ENCODE data around the gene AXDND1. TPM values are rescaled to one million over a fixed set of nuclear protein-coding genes. Genes with fewer than 3 reads are reported as not detected.

Gene AXDND1
- polyA plus RNA-seq, 3 donors from 2014 or later = not detected

DNA sequence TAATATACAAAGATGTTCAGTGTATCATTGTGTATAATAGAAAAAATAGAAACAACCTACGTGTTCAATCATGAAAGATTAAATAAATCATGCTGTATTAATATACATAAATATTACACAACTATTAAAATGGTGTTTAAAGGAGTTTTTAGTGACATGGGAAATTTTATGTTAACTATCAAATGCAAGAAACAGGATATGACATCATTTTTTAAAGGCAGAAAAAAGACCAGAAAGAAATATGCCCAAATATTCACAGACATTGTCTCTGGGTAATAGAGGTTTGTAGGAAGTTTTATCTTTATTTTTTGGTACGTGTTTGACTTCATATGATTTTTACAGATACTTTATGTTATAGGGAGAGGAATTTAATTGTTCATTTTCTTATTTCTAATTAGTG lies 176.0 kb downstream of the AXDND1 start:
- Mint-ChIP-seq H3K4me3 (no peak overlapping the region), H3K36me3 (no peaks in the 10 kb centered on the region), H3K4me1 (no peaks in the 10 kb centered on the region), H3K27me3 (ENCODE audit: low read depth in 3 of 3) (peaks cover 0 to 1% (median 0%) of the 10 kb centered on the region in 3 donors), H3K9me3 (peaks cover 0 to 12% (median 4%) of the 10 kb centered on the region in 6 donors), H3K27ac (no peak overlapping the region)
- DNase-seq = no peak

DNA sequence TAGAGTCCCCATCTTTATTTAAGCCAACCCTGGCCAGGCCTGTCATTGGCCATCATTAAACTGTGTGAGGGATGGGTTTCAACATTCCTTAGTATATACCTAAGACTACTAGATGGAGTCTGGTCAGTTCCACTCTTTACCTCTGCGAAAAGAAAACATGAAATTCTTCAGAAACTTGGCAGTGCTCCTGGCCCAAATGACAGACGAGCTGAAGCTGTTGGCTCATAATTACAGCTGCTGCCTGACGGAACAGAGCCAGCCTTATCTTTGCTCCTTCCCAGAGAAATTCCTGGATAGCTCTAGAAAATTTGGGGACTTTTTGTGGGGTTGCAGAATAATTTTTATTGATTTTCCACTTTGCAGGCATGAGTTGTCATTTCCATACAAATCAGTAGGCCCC lies 179.6 kb downstream of the AXDND1 start:
- Mint-ChIP-seq H3K4me3 (no peak overlapping the region), H3K4me1 (no peaks in the 10 kb centered on the region), H3K27ac (no peak overlapping the region), H3K27me3 (ENCODE audit: low read depth in 3 of 3) (peaks cover 0 to 1% (median 0%) of the 10 kb centered on the region in 3 donors), H3K36me3 (no peaks in the 10 kb centered on the region), H3K9me3 (peaks cover 0 to 2% (median 0%) of the 10 kb centered on the region in 6 donors)
- DNase-seq = no peak

DNA sequence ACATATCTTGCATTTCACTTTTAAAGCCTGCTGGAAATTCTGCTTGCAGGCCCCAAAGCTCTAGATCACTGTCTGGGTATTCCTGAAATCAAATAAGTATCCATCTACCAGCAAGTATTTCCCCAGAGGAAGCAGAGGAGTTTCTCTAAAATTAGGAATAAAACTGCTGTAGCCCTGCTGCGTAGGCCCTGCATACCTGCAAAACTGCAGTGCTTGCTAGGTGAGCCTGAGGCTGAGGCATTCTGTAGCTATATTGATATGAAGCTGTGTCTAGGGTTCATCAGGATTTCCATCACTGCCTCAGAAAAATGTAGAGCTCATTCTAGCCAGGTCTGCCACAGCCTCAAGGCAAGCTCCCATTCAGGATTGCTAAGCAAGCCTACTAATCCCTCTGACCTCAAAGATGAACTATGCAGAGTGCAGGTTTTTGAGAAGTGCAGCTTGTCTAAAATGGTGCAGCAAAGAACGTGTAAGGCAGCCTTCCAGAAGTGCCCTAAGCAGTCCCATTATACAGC lies 181.3 kb downstream of the AXDND1 start:
- no peak for DNase-seq
- Mint-ChIP-seq H3K27ac (no peak overlapping the region), H3K27me3 (ENCODE audit: low read depth in 3 of 3) (peaks cover 0 to 5% (median 2%) of the 10 kb centered on the region in 3 donors), H3K4me3 (no peak overlapping the region), H3K9me3 (peaks cover 0 to 2% (median 0%) of the 10 kb centered on the region in 6 donors), H3K4me1 (no peaks in the 10 kb centered on the region), H3K36me3 (no peaks in the 10 kb centered on the region)

DNA sequence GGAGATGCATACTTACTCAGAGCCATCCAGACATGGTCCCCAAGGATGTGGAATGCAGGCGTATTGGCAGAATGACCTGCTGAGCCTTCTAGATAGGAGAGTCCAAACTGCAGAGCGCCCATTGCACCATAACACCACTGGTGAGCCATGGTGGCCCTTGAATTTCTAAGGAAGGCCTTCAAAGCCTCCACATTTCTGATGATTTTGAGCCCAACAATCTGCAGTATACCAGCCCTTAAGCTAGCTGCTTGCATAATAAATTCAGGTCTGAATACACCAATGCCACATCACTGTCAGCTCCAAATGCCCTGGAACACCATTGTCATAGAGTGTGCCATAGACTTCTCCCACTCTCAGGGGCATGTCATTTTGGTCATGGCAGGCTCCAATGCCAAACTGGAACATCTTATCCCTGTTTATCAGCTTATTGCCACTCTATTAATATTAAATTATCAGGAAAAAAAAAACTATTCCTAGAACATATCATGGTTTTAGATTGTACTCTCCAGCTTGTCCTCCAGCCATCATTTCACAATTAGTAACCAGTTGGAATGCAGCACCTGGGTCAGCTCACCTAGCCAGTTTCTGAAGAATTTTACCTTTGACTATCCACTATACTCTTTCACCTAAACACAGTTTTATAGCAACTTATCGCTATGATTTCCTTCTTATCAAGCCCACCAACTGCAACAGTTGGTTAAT lies 183.0 kb downstream of the AXDND1 start:
- no peak for DNase-seq
- H3K27me3 Mint-ChIP-seq (ENCODE audit: low read depth in 3 of 3) = peaks cover 0 to 3% (median 2%) of the 10 kb centered on the region in 3 donors
- no peaks in the 10 kb centered on the region for H3K36me3 Mint-ChIP-seq
- no peaks in the 10 kb centered on the region for H3K4me1 Mint-ChIP-seq
- no peak overlapping the region for H3K4me3 Mint-ChIP-seq
- no peak overlapping the region for H3K27ac Mint-ChIP-seq
- no peaks in the 10 kb centered on the region for H3K9me3 Mint-ChIP-seq

DNA sequence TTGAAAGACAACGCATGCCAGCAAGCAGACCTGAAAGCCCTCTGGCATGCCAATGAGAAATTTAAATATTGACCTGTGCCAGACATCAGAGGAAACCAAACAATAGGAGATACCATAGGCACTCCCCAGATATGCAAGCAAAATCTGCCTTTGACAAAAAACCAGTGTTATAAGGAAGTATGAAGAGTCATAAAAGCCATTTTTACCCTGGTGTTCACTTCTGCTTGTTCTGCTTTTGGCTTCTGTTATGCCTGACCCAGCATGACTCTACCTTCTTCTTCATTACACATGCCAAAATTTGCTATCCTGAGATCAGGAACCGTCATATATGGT lies 183.6 kb downstream of the AXDND1 start:
- no peaks in the 10 kb centered on the region for H3K9me3 Mint-ChIP-seq
- H3K27me3 Mint-ChIP-seq (ENCODE audit: low read depth in 3 of 3) = peaks cover 0 to 3% (median 2%) of the 10 kb centered on the region in 3 donors
- no peaks in the 10 kb centered on the region for H3K36me3 Mint-ChIP-seq
- DNase-seq = no peak
- H3K27ac Mint-ChIP-seq = no peak overlapping the region
- H3K4me1 Mint-ChIP-seq = no peaks in the 10 kb centered on the region
- no peak overlapping the region for H3K4me3 Mint-ChIP-seq

DNA sequence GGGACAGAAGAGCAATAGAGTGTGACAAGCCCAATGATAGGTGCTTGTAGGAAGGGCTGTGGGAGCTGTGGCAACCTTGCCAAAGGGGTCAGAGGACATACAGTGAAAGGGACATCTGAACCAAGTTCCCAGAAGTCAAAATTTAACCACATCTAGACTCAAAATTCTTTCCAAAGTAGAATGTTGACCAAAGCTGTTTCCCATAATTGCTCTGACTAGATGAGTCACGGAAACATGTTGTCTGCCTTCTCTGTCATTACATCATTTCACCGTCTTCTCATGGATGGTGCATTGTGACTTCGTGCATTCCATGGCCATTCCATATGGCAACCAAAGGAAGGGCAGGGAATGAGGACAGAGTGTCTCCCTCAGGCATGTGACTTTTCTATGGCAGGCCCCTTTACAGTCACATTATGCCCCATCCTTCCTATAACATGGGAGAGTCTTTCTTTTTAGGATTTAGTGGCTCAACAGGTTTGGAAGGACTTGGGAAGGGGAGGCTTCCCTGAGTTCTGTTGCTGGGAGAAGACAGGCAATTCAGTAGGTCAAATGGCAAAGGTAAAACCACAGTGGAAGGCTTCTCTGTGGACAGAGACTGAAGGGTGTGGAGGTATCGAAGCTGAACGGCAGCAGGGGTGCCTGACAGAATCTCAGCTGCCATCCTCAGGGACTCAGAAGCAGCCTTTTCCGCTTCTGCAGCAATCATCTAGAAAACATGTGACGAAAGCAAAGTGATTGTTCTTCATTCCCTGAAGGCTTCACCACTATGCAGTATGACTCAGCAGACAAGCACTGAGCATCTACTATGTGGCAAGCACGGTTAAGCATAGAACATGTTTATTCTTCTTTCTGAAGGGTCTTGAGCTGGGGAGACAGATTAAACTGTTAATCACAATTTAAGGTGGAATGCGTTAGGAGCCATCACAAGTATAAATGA lies 185.2 kb downstream of the AXDND1 start:
- H3K9me3 Mint-ChIP-seq = no peaks in the 10 kb centered on the region
- H3K27me3 Mint-ChIP-seq (ENCODE audit: low read depth in 3 of 3) = peaks cover 0 to 3% (median 2%) of the 10 kb centered on the region in 3 donors
- no peak overlapping the region for H3K4me3 Mint-ChIP-seq

DNA sequence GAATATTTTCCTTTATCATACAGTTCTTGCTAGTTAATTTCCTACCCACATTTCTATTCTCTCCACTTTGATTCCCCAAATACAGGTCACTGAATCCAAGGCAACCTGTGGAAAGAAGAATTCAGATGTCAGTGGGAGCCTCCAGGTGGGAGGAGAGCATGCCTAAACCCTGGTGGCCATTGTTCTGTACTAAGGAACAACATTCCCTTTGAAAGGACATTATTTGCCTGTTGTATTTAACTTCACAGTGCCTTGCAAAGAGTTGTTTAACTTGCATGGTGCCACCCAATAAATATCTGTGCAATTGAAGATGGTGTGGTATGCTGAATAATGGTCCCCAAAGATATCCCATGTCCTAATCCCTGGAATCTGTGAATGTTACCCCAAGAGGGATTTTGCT lies 188.7 kb downstream of the AXDND1 start:
- no peaks in the 10 kb centered on the region for H3K36me3 Mint-ChIP-seq
- DNase-seq = no peak
- H3K4me3 Mint-ChIP-seq = no peak overlapping the region
- H3K9me3 Mint-ChIP-seq = no peaks in the 10 kb centered on the region
- H3K4me1 Mint-ChIP-seq = no peaks in the 10 kb centered on the region
- H3K27me3 Mint-ChIP-seq (ENCODE audit: low read depth in 3 of 3) = peaks cover 2 to 6% (median 2%) of the 10 kb centered on the region in 3 donors
- no peak overlapping the region for H3K27ac Mint-ChIP-seq

More for the DNA sequence above, 185.2 kb downstream of the AXDND1 start:
- Mint-ChIP-seq H3K36me3 (no peaks in the 10 kb centered on the region), H3K27ac (no peak overlapping the region), H3K4me1 (no peaks in the 10 kb centered on the region)
- DNase-seq = no peak

DNA sequence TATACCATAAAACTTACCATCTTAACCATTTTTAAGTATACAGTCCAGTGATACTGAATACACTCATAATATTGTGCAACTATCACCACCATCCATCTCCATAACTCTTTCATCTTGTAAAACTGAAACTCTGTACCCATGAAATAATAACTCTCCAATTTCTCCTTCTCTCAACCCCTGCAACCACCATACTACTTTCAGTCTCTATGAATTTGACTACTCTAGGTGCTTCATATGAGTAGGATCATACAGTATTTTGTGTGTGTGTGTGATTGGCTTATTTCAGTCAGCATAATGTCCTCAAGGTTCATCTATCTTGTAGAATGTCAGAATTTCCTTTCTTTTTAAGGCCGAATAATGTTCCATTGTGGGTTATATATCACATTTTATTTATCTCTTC lies 192.3 kb downstream of the AXDND1 start:
- Mint-ChIP-seq H3K27me3 (ENCODE audit: low read depth in 3 of 3) (peaks cover 0 to 5% (median 2%) of the 10 kb centered on the region in 3 donors), H3K27ac (no peak overlapping the region), H3K9me3 (no peaks in the 10 kb centered on the region), H3K36me3 (no peaks in the 10 kb centered on the region), H3K4me1 (no peaks in the 10 kb centered on the region), H3K4me3 (no peak overlapping the region)
- no peak for DNase-seq

DNA sequence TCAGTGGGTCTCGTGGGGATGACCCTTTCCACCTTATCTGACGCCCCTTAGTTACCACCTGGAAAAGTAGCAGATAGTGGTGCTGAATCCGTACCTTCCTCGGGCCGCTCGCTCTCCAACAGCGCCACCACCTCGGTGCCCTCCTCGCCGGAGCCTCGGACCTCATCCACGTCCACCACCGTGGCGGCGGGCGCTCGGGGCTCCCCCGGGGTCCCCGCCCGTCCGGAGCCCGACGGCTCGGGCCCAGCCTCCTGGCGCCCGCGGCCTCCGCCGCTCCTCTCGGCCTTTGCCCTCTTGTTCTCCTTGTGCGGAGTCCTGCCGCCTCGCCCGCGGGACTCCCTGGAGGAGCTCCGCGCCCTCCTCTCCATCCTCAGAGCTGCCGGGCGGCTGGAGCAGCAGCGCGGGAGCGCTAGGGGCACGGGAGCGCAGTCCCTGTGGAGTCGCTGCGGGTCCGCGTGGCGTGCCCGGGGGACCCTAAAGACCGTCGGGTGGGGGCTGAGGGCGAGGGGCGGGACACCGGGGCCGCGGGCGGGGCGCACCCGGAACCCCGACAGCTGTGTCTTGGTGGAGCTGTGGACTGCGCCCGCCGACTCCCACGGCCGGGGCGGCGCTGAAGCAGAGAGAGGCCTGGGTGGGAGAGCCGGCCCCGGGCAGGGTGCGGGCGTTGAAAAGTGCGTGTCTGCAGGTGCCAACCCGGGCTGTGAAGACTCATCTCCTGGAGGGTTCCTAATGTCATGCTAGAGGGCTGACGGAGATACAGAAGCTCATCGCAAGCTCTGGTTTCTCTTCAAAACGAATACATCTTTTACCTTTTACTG lies 209.9 kb downstream of the AXDND1 start, which contains the start of gene NPHS2:
TSS of gene NPHS2 (minus strand) at position 452 of the 818 bp plus-strand sequence. CDS start at position 368, 84 bp downstream.
- H3K36me3 Mint-ChIP-seq = no peaks in the 10 kb centered on the region
- no peak for DNase-seq
- no peak within 1 kb of the TSS for H3K4me3 Mint-ChIP-seq
- no peaks in the 10 kb centered on the region for H3K4me1 Mint-ChIP-seq
- peaks cover 0 to 20% (median 5%) of the 10 kb centered on the region in 6 donors for H3K9me3 Mint-ChIP-seq
- H3K27me3 Mint-ChIP-seq (ENCODE audit: low read depth in 3 of 3) = peaks cover 3 to 14% (median 14%) of the 10 kb centered on the region in 3 donors
- H3K27ac Mint-ChIP-seq = no peak within 1 kb of the TSS

DNA sequence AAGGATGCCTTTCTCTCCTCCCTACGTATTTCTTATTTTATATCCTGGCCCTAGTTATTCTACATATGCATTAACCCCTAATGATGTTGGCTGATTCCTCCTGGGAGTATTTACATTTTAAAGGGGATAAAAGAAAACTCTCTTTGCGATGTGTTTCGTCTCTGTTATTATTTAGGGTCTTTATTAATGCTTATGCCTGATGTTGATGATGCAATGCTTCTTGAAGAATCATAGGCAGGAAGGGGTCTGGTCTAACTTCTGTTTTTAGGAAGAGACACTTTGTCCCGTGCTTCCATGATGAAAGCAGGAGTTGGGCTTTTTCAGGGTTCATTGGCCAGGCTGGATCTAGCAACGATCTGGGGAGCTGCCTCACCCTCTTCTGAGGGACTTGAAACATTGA lies 210.7 kb downstream of the AXDND1 start:
- H3K27ac Mint-ChIP-seq = no peak overlapping the region
- no peak overlapping the region for H3K4me3 Mint-ChIP-seq

DNA sequence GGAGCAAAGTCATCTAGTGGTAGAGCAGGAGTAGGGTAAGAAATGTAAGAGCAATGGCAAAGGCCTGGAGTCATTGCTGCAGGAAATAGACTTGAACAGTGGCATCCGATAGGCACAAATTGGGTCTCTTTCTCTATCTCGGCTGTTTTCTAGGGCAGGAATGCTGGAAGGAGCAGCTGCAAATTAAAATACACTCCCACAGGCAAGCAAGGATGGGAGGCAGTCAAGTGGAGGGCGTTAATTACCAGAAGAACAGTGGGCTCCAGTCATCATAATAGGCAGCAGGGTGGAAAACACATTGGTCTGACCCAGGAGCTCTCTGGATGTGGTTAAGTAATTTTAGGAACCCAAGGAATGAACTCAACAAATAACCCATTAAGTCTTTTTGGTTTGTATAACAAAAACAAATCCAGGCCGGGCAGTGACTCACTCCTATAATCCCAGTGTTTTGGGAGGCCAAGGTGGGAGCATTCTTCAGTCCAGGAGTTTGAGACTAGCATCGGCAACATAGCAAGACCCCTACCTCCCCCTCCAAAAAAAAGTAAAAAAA lies 218.1 kb downstream of the AXDND1 start:
- no peaks in the 10 kb centered on the region for H3K4me1 Mint-ChIP-seq
- H3K36me3 Mint-ChIP-seq = no peaks in the 10 kb centered on the region
- no peak overlapping the region for H3K27ac Mint-ChIP-seq
- peaks cover 5 to 15% (median 11%) of the 10 kb centered on the region in 3 donors for H3K27me3 Mint-ChIP-seq (ENCODE audit: low read depth in 3 of 3)
- no peak overlapping the region for H3K4me3 Mint-ChIP-seq
- DNase-seq = no peak
- peaks cover 0 to 12% (median 6%) of the 10 kb centered on the region in 6 donors for H3K9me3 Mint-ChIP-seq

More for the DNA sequence above, 210.7 kb downstream of the AXDND1 start:
- Mint-ChIP-seq H3K9me3 (peaks cover 0 to 20% (median 5%) of the 10 kb centered on the region in 6 donors), H3K4me1 (no peaks in the 10 kb centered on the region), H3K36me3 (no peaks in the 10 kb centered on the region), H3K27me3 (ENCODE audit: low read depth in 3 of 3) (peaks cover 3 to 14% (median 14%) of the 10 kb centered on the region in 3 donors)
- no peak for DNase-seq

DNA sequence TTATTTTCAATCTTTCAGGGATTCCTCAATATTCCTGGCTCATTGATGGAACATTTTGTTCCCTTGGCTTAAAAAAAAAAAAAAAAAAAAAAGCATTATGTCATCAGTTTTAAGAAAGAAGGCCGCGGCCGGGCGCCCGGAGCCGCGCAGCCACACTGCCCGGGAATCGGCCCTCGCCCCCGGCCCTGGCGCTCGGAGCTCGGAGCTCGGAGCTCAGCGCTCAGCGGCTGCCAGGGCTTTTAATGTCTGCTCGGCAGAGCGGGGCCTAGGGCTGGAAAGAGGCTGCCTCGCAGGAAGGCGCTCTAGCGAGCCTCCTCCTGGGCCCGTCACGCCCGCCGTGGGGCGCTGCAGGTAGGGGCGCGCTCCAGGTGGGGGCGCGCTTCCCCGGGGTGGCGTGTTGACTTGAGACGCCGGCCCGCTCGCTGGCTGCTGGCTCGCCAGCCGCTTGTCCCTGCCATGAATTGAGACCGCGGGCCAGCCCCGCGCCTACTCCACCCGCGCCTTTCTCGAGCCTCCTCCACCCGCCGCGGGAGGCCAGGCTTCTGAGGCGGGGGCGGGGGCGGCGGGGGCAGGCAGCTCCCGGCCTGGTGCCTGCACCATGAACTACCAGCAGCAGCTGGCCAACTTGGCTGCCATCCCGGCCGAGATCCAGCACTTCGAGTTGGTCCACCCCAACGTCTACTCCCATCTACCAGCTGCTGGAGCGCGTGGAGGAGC lies 220.5 kb downstream of the AXDND1 start:
- no peaks in the 10 kb centered on the region for H3K36me3 Mint-ChIP-seq
- H3K27me3 Mint-ChIP-seq (ENCODE audit: low read depth in 3 of 3) = peaks cover 5 to 24% (median 12%) of the 10 kb centered on the region in 3 donors
- no peaks in the 10 kb centered on the region for H3K4me1 Mint-ChIP-seq
- peaks cover 0 to 9% (median 6%) of the 10 kb centered on the region in 6 donors for H3K9me3 Mint-ChIP-seq
- DNase-seq = no peak
- H3K27ac Mint-ChIP-seq = no peak overlapping the region
- H3K4me3 Mint-ChIP-seq = no peak overlapping the region

All from immature natural killer cell (primary cell).